ENCODE results near the gene RBP5. TPM values are rescaled to one million over a fixed set of nuclear protein-coding genes. Genes with fewer than 3 reads are reported as not detected.

Gene RBP5
- total RNA-seq, 4 donors from 2014 or later = 0.46 to 5.0 (median 0.91) TPM

DNA sequence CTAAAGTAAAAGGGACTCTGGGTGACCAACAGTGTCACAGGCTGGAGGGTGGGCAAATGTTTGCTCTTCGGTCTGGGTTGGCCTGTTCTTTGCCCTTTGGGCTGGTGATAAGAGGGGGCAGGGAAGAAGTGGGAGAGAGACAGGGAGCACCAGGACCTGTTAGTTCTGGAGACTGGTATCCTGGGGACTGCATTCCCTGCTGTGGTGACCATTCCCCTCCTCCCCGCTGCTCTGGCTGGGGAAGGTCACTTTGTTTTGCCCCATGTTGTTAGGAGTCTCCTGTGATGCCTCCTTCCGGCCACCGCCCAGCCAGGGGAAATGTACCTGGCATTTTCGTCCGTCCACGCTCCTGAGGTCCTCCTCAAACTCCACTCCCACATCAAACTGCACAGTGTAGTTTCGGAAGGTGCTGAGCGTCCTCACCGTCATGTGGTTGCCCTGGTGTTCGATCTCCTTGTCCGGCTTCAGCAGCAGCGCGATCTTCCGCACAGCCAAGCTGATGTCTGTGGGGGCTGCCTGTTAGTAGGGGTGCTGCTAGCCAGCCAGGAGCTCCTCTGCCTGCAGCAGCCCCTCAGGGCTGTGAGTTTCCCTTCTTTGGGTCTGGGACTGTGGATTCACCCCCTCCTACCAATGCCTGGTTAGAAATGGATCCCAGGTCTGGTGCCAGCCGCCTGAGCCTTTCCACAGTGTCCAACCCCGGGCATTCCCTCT, 618 bp downstream of the RBP5 start:
- DNase-seq (ENCODE audit: extremely low spot score) = no peak
- Histone ChIP-seq H3K27ac (replicated peaks in 1 of 4) (no peak overlapping the region), H3K36me3 (no peaks in the 10 kb centered on the region), H3K9me3 (no peaks in the 10 kb centered on the region), H3K27me3 (no peaks in the 10 kb centered on the region), H3K4me1 (peaks cover 31 to 44% (median 37%) of the 10 kb centered on the region in 4 donors), H3K4me3 (peak overlapping the region in 2 of 4 donors; percentile 34 to 73)
- intact Hi-C loops (cut with DNase I) = no loop called here
- 88% methylated on average over 12 of the region's 17 CpGs for WGBS
- no peak for TF ChIP-seq POLR2A (IDR thresholded peaks at IDR 0.05; ENCODE audit: low read depth)

DNA sequence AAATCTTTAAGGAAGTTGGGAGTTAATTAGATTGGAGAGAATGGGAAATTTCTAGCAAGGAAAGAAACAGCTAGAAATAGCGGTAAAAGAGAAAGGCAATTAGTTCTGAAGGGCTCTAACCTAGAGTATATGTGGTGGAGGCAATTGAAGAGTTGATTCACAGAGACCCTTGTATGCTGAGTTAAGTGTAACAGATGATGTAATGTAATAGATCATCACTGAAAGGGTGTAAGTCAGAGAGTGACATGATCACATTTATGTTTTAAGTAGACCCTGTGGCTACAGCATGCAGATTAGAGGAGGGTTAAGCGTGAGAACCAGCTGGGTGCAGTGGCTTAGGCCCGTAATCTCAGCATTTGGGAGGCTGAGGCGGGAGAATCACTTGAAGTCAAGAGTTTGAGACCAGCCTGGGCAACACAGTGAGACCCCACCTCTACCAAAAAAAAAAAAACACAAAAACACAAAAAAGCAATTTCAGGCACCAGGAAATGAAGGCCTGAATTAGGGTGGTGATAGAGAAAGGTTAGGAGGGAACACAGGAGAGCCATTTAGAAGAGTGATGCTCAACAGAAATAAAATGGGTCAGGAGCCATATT, 3.0 kb downstream of the RBP5 start:
- Histone ChIP-seq H3K27me3 (no peaks in the 10 kb centered on the region), H3K4me3 (no peak overlapping the region), H3K36me3 (no peaks in the 10 kb centered on the region), H3K4me1 (peaks cover 30 to 44% (median 36%) of the 10 kb centered on the region in 4 donors), H3K9me3 (no peaks in the 10 kb centered on the region), H3K27ac (replicated peaks in 1 of 4) (no peak overlapping the region)
- TF ChIP-seq EP300 (IDR thresholded peaks at IDR 0.05) = no peak
- TF ChIP-seq, protein P1, sequence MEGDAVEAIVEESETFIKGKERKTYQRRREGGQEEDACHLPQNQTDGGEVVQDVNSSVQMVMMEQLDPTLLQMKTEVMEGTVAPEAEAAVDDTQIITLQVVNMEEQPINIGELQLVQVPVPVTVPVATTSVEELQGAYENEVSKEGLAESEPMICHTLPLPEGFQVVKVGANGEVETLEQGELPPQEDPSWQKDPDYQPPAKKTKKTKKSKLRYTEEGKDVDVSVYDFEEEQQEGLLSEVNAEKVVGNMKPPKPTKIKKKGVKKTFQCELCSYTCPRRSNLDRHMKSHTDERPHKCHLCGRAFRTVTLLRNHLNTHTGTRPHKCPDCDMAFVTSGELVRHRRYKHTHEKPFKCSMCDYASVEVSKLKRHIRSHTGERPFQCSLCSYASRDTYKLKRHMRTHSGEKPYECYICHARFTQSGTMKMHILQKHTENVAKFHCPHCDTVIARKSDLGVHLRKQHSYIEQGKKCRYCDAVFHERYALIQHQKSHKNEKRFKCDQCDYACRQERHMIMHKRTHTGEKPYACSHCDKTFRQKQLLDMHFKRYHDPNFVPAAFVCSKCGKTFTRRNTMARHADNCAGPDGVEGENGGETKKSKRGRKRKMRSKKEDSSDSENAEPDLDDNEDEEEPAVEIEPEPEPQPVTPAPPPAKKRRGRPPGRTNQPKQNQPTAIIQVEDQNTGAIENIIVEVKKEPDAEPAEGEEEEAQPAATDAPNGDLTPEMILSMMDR (IDR thresholded peaks at IDR 0.05) = no peak
- no peak for DNase-seq (ENCODE audit: extremely low spot score)
- WGBS = 86% methylated on average over 4 of the region's 4 CpGs
- intact Hi-C loops (cut with DNase I) = no loop called here

DNA sequence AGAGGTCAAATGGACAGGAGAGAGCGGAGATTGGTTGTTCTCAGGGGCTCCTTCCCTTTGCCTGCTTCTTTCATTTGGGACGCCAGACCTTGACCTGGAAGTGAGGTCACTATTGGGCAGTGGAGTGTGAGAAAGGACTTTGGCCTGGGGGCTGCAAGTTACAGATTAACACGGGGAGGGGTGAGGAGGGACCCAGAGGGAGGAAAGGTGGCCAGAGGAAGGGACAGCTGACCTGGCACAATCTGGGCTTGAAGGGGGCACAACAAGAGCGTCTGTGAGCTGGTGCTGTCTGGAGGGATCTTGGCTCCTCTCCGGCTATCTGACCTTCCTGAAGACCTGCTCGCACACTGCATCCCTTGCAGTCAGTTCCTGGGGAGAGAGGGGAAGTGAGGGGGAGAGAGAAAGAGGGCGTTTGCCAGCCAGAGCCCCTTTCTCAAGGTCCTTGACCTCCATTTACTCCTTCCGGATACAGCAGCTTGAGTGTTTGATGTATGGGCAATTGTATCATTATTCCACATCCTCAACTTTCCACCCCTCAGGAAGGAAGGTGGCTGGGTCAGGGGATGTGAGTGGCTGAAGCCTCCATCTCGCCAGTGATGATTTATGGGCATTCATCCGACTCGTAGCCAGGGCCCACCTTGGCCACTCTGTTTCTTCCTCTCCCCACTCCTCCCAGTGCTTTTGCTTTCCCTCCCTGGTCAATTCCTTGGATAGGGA, 4.7 kb downstream of the RBP5 start:
- no peak for TF ChIP-seq EP300 (IDR thresholded peaks at IDR 0.05)
- TF ChIP-seq POLR2A (IDR thresholded peaks at IDR 0.05; ENCODE audit: low read depth) = no peak
- TF ChIP-seq POLR2AphosphoS5 (IDR thresholded peaks at IDR 0.05) = no peak
- TF ChIP-seq, protein P1 (IDR thresholded peaks at IDR 0.05) = no peak
- H3K27me3 ChIP-seq = no peaks in the 10 kb centered on the region
- 69% methylated on average over 11 of the region's 11 CpGs for WGBS
- no peak for DNase-seq (ENCODE audit: extremely low spot score)
- no peaks in the 10 kb centered on the region for H3K9me3 ChIP-seq
- no peak overlapping the region for H3K4me3 ChIP-seq
- no peaks in the 10 kb centered on the region for H3K36me3 ChIP-seq
- peaks cover 14 to 28% (median 20%) of the 10 kb centered on the region in 4 donors for H3K4me1 ChIP-seq
- H3K27ac ChIP-seq (replicated peaks in 1 of 4) = no peak overlapping the region
- intact Hi-C loops (cut with DNase I) = no loop called here

DNA sequence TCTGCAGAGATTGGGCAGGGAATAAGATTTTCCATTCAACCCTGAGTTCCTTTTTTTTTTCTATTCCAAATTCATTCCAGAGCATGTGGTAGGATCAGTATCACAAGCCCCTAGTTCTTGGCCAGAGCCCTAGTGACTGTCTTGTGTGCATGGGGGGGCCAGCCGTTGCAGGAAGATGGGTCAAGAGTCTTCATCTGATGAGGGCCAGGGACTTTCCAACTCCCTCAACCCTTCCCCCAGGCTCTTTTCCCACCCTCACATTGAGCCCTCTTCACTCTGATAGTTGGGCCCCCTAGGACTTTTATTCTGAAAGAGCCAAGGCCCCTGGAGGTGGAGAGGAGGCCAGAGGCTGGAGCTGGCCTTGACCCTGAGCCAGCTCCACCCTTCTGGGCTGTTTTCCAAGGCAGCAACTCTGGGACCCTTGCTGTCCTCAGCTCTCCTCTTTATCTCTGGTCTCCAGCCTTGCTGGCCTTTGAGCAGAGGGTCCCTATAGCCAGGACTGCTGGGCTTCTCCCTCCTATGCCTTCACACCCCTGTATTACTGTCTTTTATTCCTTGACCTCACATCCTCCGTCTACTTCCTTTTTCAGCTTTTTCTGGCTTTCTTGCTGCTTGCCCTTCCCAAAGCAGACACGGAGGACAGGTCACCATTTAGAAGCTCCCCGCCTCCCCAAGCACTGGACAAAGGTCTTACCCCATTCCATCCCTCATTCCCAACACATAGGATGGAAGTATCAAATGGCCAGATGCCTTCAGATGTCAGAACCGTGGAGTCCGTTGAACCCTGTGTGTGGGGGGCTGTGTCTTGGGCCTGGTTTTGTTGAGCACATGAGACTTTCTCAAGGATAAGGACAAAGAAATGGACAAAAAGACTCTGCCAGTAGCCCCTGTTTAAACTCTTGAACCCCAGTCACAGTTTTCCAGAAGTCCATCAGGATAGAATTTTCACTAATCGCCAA, 5.6 kb downstream of the RBP5 start:
- no peaks in the 10 kb centered on the region for H3K27me3 ChIP-seq
- H3K4me1 ChIP-seq = peaks cover 7 to 20% (median 13%) of the 10 kb centered on the region in 4 donors
- peak overlapping the region in 2 of 4 donors; percentile 7 to 33 for H3K27ac ChIP-seq (replicated peaks in 1 of 4)
- intact Hi-C loops (cut with DNase I) = no loop called here
- peaks cover 0 to 2% (median 0%) of the 10 kb centered on the region in 4 donors for H3K36me3 ChIP-seq
- H3K9me3 ChIP-seq = no peaks in the 10 kb centered on the region
- TF ChIP-seq, protein P1 (IDR thresholded peaks at IDR 0.05) = no peak
- TF ChIP-seq EP300 (IDR thresholded peaks at IDR 0.05) (no peak), POLR2AphosphoS5 (IDR thresholded peaks at IDR 0.05) (no peak), POLR2A (IDR thresholded peaks at IDR 0.05; ENCODE audit: low read depth) (no peak)
- H3K4me3 ChIP-seq = no peak overlapping the region
- DNase-seq (ENCODE audit: extremely low spot score) = no peak
- WGBS = 75% methylated on average over 7 of the region's 7 CpGs

Data from esophagus muscularis mucosa (tissue), 4 donors.